CD4-positive, alpha-beta T cell treated with Interleukin-10 for 1 hour (primary cell): ENCODE results near the gene COQ7.

Experiments
- DNase-seq: peaks from one replicate; pipeline ENCODE4 v3.0.0-alpha.2; 2020

COQ7 gene

GRCh38 chr16:19086322-19087199 is 19.1 kb downstream of the COQ7 start:
- peak; percentile 80 for DNase-seq

GRCh38 chr16:19088341-19088916 is 21.0 kb downstream of the COQ7 start:
- DNase-seq: no peak

GRCh38 chr16:19089410-19089955 is 22.1 kb downstream of the COQ7 start:
- DNase-seq: no peak

GRCh38 chr16:19090916-19091315 is 23.5 kb downstream of the COQ7 start:
- DNase-seq: no peak

- DNase-seq: no peak
Observed at GRCh38 chr16:19092653-19093410, 25.4 kb downstream of the COQ7 start.

GRCh38 chr16:19093631-19094541 is 26.5 kb downstream of the COQ7 start:
- DNase-seq: no peak

- DNase-seq: peak; percentile 24
Observed at GRCh38 chr16:19094542-19095365, 27.3 kb downstream of the COQ7 start.

- DNase-seq: no peak
Observed at GRCh38 chr16:19095654-19096053, 28.2 kb downstream of the COQ7 start.

GRCh38 chr16:19098173-19098572 is 30.8 kb downstream of the COQ7 start:
- no peak for DNase-seq

- DNase-seq: no peak
Observed at GRCh38 chr16:19102187-19102872, 34.9 kb downstream of the COQ7 start.

- DNase-seq: no peak
Observed at GRCh38 chr16:19104607-19105006, 37.2 kb downstream of the COQ7 start.

GRCh38 chr16:19105131-19105530 is 37.7 kb downstream of the COQ7 start:
- no peak for DNase-seq

- no peak for DNase-seq
Observed at GRCh38 chr16:19105891-19106624, 38.6 kb downstream of the COQ7 start.

GRCh38 chr16:19106625-19107020 is 39.2 kb downstream of the COQ7 start:
- DNase-seq: no peak

GRCh38 chr16:19108409-19109287 is 41.2 kb downstream of the COQ7 start:
- DNase-seq: no peak

- DNase-seq: no peak
Observed at GRCh38 chr16:19109288-19109664, 41.9 kb downstream of the COQ7 start.

GRCh38 chr16:19110537-19111360 is 43.3 kb downstream of the COQ7 start:
- DNase-seq: no peak

- DNase-seq: no peak
Observed at GRCh38 chr16:19112099-19112407, 44.6 kb downstream of the COQ7 start.
